LNCAP (cell line): ENCODE results near the gene ERCC3.

Source experiments
- CTCF ChIP-seq: fragments of 450-650 bp; IDR thresholded peaks from 2 replicates; pipeline ENCODE4 v1.5.1; 2017; ENCODE audit warnings: mild to moderate bottlenecking

ERCC3 gene

GRCh38 chr2:127321303-127321702 lies 27.4 kb upstream of the ERCC3 start:
- TF ChIP-seq CTCF = no peak

GRCh38 chr2:127320586-127321275 lies 26.8 kb upstream of the ERCC3 start:
- TF ChIP-seq CTCF = no peak

GRCh38 chr2:127320067-127320466 lies 26.1 kb upstream of the ERCC3 start:
- TF ChIP-seq CTCF = no peak

- no peak for TF ChIP-seq CTCF
These were observed 20.4 kb upstream of the ERCC3 start for GRCh38 chr2:127314193-127314988.

GRCh38 chr2:127313406-127313805 lies 19.5 kb upstream of the ERCC3 start:
- no peak for TF ChIP-seq CTCF

- TF ChIP-seq CTCF = no peak
These were observed 17.0 kb upstream of the ERCC3 start for GRCh38 chr2:127310980-127311379.

GRCh38 chr2:127309468-127309867 lies 15.5 kb upstream of the ERCC3 start:
- no peak for TF ChIP-seq CTCF
